ENCODE results near the gene OVCH1.
"Not testable (repeated sequence)": the region's sequence is repeated elsewhere in the genome, so short reads cannot be mapped to it uniquely, and the experiment has no call there.

Gene OVCH1

GRCh38 chr12:29386084-29386680, 111.3 kb downstream of the OVCH1 start:
- H3K79me2 ChIP-seq (ENCODE audit: control insufficient read depth, insufficient read depth, low read length); H2BK15ac ChIP-seq (replicated peaks; ENCODE audit: low read depth); H3K27ac ChIP-seq (ENCODE audit: low read depth, low read length); H3K27me3 ChIP-seq (ENCODE audit: insufficient read depth, low read length, poor library complexity); H3K23ac ChIP-seq (ENCODE audit: low read length); H2AK5ac ChIP-seq (ENCODE audit: low read length); H3K9ac ChIP-seq (ENCODE audit: low read length); H4K8ac ChIP-seq (ENCODE audit: low read depth, low read length); H4K5ac ChIP-seq (ENCODE audit: low read length); H2BK120ac ChIP-seq (ENCODE audit: low read depth, low read length); H3K4me3 ChIP-seq (ENCODE audit: low read length); DNase-seq; H3K4me1 ChIP-seq (ENCODE audit: control insufficient read depth, low read depth, low read length); H3K56ac ChIP-seq (ENCODE audit: low read length); H3K4me2 ChIP-seq (ENCODE audit: low read length); H2BK5ac ChIP-seq (ENCODE audit: low read length); H3K4ac ChIP-seq (ENCODE audit: low read depth, low read length); H3K18ac ChIP-seq (ENCODE audit: low read length); H3K36me3 ChIP-seq (ENCODE audit: control insufficient read depth, insufficient read depth, low read length); H3K79me1 ChIP-seq (ENCODE audit: low read length): not testable (repeated sequence)
- no CpG with 5 or more reads among the region's 36 CpGs for WGBS (ENCODE audit: extremely low coverage, insufficient coverage, low lambda C conversion rate)

DNA sequence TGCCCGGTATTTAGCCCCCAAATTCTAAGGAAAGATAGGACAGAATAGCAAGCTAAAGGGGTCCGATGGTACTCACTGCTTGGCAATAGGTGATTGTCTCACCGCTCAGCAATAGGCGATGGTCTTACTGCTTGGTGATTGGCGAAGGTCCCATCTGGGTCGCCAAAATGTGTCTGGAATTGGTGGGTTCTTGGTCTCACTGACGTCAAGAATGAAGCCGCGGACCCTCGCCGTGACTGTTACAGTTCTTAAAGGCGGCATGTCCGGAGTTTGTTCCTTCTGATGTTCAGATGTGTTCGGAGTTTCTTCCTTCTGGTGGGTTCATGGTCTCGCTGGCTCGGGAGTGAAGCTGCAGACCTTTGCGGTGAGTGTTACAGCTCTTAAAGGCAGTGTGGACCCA, 112.3 kb downstream of the OVCH1 start:
- H3K36me3 ChIP-seq (ENCODE audit: control insufficient read depth, insufficient read depth, low read length); H2BK15ac ChIP-seq (replicated peaks; ENCODE audit: low read depth); H4K5ac ChIP-seq (ENCODE audit: low read length); H3K4me3 ChIP-seq (ENCODE audit: low read length); H3K27ac ChIP-seq (ENCODE audit: low read depth, low read length); H3K79me1 ChIP-seq (ENCODE audit: low read length); DNase-seq; H2BK120ac ChIP-seq (ENCODE audit: low read depth, low read length); H3K4ac ChIP-seq (ENCODE audit: low read depth, low read length); H3K18ac ChIP-seq (ENCODE audit: low read length); H3K23ac ChIP-seq (ENCODE audit: low read length); H3K56ac ChIP-seq (ENCODE audit: low read length); H3K4me2 ChIP-seq (ENCODE audit: low read length); H4K8ac ChIP-seq (ENCODE audit: low read depth, low read length); H3K79me2 ChIP-seq (ENCODE audit: control insufficient read depth, insufficient read depth, low read length); H2AK5ac ChIP-seq (ENCODE audit: low read length); H3K27me3 ChIP-seq (ENCODE audit: insufficient read depth, low read length, poor library complexity); H3K9ac ChIP-seq (ENCODE audit: low read length); H3K4me1 ChIP-seq (ENCODE audit: control insufficient read depth, low read depth, low read length); H2BK5ac ChIP-seq (ENCODE audit: low read length): not testable (repeated sequence)
- no CpG with 5 or more reads among the region's 17 CpGs for WGBS (ENCODE audit: extremely low coverage, insufficient coverage, low lambda C conversion rate)

DNA sequence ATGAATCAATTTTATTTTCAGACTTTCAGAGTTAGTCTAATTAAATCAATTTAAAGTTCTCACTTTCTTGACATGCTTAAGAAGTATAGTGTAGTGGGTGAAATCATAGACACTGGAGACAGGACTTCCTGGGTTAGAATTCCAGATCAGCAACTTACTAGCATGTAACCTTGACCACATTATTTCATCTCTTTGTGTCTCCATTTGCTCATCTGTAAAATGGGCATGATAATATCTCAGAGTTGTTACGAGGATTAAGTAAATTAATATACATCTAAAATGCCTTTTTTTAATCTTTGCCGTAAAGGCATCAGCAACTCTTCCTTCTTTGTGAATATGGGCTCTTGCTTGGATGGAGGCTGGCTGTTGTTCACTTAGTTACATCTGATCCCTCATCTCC, 115.2 kb downstream of the OVCH1 start:
- Histone ChIP-seq H3K4me1 (ENCODE audit: control insufficient read depth, low read depth, low read length) (no peaks in the 10 kb centered on the region), H3K23ac (ENCODE audit: low read length) (no peak overlapping the region), H3K27me3 (ENCODE audit: insufficient read depth, low read length, poor library complexity) (no peaks in the 10 kb centered on the region), H3K18ac (ENCODE audit: low read length) (no peak overlapping the region), H2AK5ac (ENCODE audit: low read length) (no peak overlapping the region), H3K79me2 (ENCODE audit: control insufficient read depth, insufficient read depth, low read length) (peaks cover 13% of the 10 kb centered on the region), H3K56ac (ENCODE audit: low read length) (no peak overlapping the region), H3K4me3 (ENCODE audit: low read length) (no peak overlapping the region), H3K27ac (ENCODE audit: low read depth, low read length) (no peak overlapping the region), H4K5ac (ENCODE audit: low read length) (no peak overlapping the region), H4K8ac (ENCODE audit: low read depth, low read length) (no peak overlapping the region), H3K4me2 (ENCODE audit: low read length) (no peak overlapping the region), H3K4ac (ENCODE audit: low read depth, low read length) (no peak overlapping the region), H3K79me1 (ENCODE audit: low read length) (no peaks in the 10 kb centered on the region), H3K36me3 (ENCODE audit: control insufficient read depth, insufficient read depth, low read length) (no peaks in the 10 kb centered on the region), H2BK15ac (replicated peaks; ENCODE audit: low read depth) (no peak overlapping the region), H3K9ac (ENCODE audit: low read length) (no peak overlapping the region), H2BK120ac (ENCODE audit: low read depth, low read length) (no peak overlapping the region), H2BK5ac (ENCODE audit: low read length) (no peak overlapping the region)
- no peak for DNase-seq
- no CpG with 5 or more reads among the region's 2 CpGs for WGBS (ENCODE audit: extremely low coverage, insufficient coverage, low lambda C conversion rate)

- Histone ChIP-seq H3K79me2 (ENCODE audit: control insufficient read depth, insufficient read depth, low read length) (peaks cover 21% of the 10 kb centered on the region), H2BK15ac (replicated peaks; ENCODE audit: low read depth) (no peak within 1 kb of the TSS)
Measured at GRCh38 chr12:29380536-29381523, 116.7 kb downstream of the OVCH1 start, which contains the start of gene ERGIC2. Gene ERGIC2, minus strand, starts transcription at chr12:29381172. Its CDS starts 9,539 bp downstream, at chr12:29371633.

More at GRCh38 chr12:29380536-29381523, 116.7 kb downstream of the OVCH1 start, which contains the start of gene ERGIC2:
- peak within 1 kb of the TSS; percentile 82 for H3K18ac ChIP-seq (ENCODE audit: low read length)
- peak; percentile 100 for DNase-seq
- H3K23ac ChIP-seq (ENCODE audit: low read length): no peak within 1 kb of the TSS
- peak within 1 kb of the TSS; percentile 92 for H3K56ac ChIP-seq (ENCODE audit: low read length)
- no peak within 1 kb of the TSS for H2BK120ac ChIP-seq (ENCODE audit: low read depth, low read length)
- peak within 1 kb of the TSS; percentile 79 for H3K27ac ChIP-seq (ENCODE audit: low read depth, low read length)
- peaks cover 8% of the 10 kb centered on the region for H3K79me1 ChIP-seq (ENCODE audit: low read length)
- peak within 1 kb of the TSS; percentile 79 for H3K4me3 ChIP-seq (ENCODE audit: low read length)
- peak within 1 kb of the TSS; percentile 85 for H3K9ac ChIP-seq (ENCODE audit: low read length)
- H3K36me3 ChIP-seq (ENCODE audit: control insufficient read depth, insufficient read depth, low read length): no peaks in the 10 kb centered on the region
- H3K4me2 ChIP-seq (ENCODE audit: low read length): peak within 1 kb of the TSS; percentile 68
- H3K27me3 ChIP-seq (ENCODE audit: insufficient read depth, low read length, poor library complexity): no peaks in the 10 kb centered on the region
- H3K4ac ChIP-seq (ENCODE audit: low read depth, low read length): no peak within 1 kb of the TSS
- peak within 1 kb of the TSS; percentile 26 for H2BK5ac ChIP-seq (ENCODE audit: low read length)
- no CpG with 5 or more reads among the region's 55 CpGs for WGBS (ENCODE audit: extremely low coverage, insufficient coverage, low lambda C conversion rate)
- peak within 1 kb of the TSS; percentile 17 for H4K5ac ChIP-seq (ENCODE audit: low read length)
- H3K4me1 ChIP-seq (ENCODE audit: control insufficient read depth, low read depth, low read length): no peaks in the 10 kb centered on the region
- no peak within 1 kb of the TSS for H2AK5ac ChIP-seq (ENCODE audit: low read length)
- peak within 1 kb of the TSS; percentile 86 for H4K8ac ChIP-seq (ENCODE audit: low read depth, low read length)
